Renal cortical epithelial cell (primary cell): ENCODE results near the gene SYNPR. TPM values are rescaled to one million over a fixed set of nuclear protein-coding genes. Genes with fewer than 3 reads are reported as not detected.

Experiments used
- DNase-seq: peaks from one replicate; pipeline ENCODE4 v3.0.0-alpha.2; 2011; ENCODE audit warnings: low read depth
- total RNA-seq: library from RNA; depleted of rRNA; stranded (reverse); fragments of >200 nt; gene quantifications from 2 replicates; pipeline ENCODE4 v1.2.3, GENCODE V29; 2014

The SYNPR gene
- total RNA-seq, 1 donor from 2014 or later: not detected

GRCh38 chr3:63304421-63304820, 26.3 kb downstream of the SYNPR start:
- no peak for DNase-seq

- no peak for DNase-seq
Measured at GRCh38 chr3:63308072-63308471, 30.0 kb downstream of the SYNPR start.

- no peak for DNase-seq
Measured at GRCh38 chr3:63309768-63310167, 31.7 kb downstream of the SYNPR start.

GRCh38 chr3:63323766-63324165, 45.7 kb downstream of the SYNPR start:
- no peak for DNase-seq

DNA sequence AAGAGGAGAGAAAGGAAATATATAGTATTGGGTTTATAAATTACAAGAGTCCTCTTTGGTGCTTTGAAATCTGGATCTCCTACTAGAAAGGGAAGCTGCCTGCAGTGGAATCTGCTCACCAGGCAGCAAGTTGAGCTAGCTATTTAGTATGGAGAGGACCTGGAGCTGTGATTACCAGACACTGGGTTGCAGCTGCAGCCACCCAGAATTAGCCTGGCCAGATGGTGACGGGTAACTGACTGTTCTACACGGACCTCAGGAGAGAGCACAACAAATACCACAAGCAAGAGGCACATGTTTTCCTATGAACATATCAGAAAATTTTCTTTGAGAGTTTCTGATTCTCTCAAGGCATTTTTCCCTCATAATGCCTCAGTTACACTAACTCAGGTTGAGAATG, 46.5 kb downstream of the SYNPR start:
- DNase-seq: no peak

GRCh38 chr3:63325386-63325785, 47.3 kb downstream of the SYNPR start:
- no peak for DNase-seq

GRCh38 chr3:63328365-63328764, 50.3 kb downstream of the SYNPR start:
- peak; percentile 76 for DNase-seq

GRCh38 chr3:63331520-63331919, 53.4 kb downstream of the SYNPR start:
- no peak for DNase-seq

GRCh38 chr3:63333815-63334214, 55.7 kb downstream of the SYNPR start:
- peak; percentile 9 for DNase-seq

DNA sequence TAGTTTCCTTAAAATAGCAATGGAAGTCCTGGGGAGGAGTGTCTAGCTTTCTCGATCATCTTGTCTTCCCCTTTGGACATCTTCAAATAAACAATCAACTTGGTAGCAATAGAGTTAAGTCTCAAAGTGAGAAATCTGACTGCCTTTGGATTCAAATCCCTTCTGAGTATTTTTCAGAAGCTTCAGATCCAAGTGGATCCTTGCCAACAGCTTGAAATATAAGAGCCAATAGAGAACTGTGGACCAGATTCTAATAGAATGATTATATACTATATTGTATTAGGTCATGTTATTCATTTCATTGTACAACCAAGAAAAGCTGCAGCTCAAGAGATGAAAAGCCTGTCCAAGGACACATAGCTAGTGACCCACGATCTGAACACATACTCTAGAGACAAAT, 60.2 kb downstream of the SYNPR start:
- no peak for DNase-seq

GRCh38 chr3:63343674-63344073, 65.6 kb downstream of the SYNPR start:
- DNase-seq: peak; percentile 79

DNA sequence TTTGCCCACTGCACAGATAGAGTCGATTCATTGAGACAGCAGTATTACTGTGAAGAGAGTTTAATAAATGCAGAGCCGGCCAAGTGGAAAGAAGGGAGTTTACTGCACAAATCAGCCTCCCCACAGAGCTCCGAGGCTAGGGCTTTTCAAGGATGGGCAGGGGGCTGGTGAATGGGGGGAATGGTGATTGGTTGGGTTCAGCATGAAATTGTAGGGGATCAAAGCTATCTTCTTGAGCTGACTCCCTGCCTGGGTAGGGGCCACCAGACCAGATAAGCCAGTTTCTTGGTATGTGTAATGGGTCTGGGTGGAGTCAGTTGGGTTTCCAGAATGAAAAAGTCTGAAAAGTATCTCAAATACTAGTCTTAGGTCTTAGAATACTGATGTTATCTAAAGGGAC, 66.6 kb downstream of the SYNPR start:
- no peak for DNase-seq

DNA sequence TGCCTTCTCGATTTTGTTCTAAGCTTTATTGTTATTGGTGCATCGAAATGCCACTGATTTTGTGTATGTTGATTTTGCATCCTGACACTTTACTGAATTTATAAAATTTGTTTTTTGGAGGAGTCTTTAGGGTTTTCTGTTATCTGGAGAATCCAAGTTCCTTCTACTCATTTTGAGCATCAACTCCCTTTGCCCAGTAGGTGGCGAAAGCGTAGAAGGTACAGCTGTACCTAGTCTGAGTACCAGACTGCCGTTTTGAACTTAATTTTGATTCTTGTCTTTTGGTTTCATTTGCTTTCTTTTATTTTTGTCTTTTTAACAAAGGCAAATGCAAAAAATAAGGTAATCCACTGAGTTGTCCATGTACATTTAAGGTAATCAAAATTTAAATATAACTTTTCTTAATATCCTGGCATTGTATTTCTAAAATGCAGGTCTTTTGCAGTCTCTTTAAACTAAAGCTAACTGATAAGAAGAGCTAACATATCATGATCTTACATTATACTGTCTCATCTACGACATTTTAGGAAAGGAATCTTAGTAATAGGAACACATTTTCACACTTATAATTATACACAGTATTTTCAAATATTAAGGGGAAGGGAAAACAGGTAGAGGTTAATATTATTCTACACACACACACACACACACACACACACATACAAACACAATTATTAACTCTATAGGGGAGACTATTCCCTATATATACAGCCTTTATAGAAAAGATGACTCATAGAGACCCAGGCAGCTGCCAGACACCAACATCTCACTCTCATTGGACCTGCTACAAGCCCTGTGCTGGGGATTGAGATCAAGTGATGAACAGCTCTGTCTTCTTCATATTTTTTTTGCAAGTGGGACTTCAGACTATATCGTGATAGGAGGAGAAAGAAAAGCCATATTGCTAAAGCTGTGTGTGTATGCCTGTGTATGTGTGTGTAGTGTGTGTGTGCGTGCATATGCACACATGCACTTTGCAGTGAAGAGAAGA, 71.8 kb downstream of the SYNPR start:
- DNase-seq: peak; percentile 64

GRCh38 chr3:63351159-63352007, 73.3 kb downstream of the SYNPR start:
- DNase-seq: peak; percentile 73

DNA sequence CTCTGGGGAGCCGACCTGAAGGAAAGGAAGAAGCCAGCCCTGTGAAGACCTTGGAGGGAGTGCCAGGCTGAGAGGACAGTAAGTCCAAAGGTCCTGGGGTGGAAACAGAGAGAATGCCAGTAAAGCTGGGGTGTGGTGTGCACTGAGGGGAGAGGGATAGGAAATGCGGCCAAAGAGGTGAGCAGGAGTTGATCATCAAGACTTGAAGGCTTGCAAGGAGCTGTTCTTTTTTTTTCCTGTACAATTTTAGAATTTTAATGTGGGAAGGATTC, 73.8 kb downstream of the SYNPR start:
- no peak for DNase-seq

DNA sequence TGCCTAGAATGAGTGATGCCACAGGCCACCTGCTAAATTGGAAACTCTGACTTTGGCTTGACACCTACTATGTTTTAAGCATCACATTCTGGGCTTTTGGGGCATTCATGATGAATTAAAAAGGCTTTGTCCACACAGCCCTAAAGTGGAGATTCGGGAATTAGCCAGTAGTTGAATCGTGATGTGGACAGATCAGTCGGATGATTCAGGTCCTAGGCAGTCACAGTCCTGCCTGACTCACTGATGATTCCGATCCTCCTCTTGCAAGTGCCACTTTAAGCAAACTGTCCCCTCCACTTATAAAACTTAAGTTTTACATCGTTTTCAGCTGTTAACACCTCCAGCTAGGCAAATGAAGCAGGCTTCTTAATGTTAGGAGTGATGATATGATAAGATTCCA, 75.3 kb downstream of the SYNPR start:
- DNase-seq: no peak

DNA sequence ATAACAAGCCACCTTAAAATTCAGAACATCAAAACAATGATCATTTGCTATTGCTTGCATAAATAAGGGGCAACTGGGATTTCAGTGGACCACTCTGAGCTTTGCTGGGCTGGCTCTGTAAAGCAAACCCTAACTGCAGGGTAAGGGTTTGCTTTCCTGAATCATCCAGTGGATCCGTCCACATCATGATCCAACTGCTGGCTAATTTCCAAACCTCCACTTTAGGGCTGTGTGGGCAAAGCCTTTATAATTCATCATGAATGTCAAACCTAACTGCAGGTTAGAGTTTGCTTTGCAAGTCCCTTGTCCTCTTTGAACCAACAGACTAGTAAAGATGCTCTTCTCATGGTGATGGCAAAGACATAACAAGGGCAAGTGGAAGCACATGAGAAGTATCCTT, 76.1 kb downstream of the SYNPR start:
- no peak for DNase-seq

DNA sequence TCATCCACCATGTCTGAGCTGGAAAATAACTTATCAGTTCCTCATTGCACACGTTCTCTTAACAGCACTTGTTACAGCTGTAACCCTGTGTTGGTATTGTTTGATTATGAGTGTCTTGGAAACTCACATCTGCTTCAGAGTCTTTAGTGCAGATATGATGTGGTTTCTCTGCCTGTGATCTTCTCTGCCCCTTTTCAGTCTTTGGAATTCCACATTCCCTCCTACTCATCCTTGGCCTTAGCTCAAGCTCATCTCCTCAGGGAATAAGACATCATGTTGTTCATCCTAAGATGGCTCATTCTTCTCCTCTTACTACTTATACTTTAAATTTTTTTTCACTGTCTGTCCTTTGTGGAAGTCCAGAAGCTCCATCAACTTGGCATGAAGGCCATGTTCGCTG, 77.7 kb downstream of the SYNPR start:
- no peak for DNase-seq

- peak; percentile 69 for DNase-seq
Measured at GRCh38 chr3:63364495-63364894, 86.4 kb downstream of the SYNPR start.

DNA sequence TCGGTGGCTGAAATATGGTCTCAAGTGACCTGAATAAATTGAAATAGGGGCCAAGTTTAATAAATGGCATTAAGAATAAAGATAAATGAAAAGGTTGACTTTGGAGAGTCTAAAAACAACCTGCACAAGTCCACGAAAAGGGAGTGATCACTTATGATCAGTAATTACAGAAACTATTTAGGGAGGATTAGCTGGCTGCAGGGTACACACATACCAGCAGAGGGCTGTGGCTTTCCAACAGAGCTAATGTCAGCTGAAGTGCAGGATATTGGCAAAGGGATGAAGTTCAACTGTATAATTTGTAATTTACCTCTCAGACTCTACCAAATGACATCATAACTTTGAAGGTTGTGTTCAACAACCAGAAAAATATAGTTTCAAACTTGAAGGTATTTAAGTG, 86.8 kb downstream of the SYNPR start:
- no peak for DNase-seq

- DNase-seq: no peak
Measured at GRCh38 chr3:63365671-63366070, 87.6 kb downstream of the SYNPR start.

- DNase-seq: no peak
Measured at GRCh38 chr3:63370094-63370493, 92.0 kb downstream of the SYNPR start.

GRCh38 chr3:63383040-63383439, 104.9 kb downstream of the SYNPR start:
- DNase-seq: no peak
